RWPE2 (cell line): ENCODE results near the gene ZNF322.

ENCODE experiments used
- ATAC-seq: fragments of 200-7000 bp; cut with Tn5 transposase; 3 replicates; pipeline ENCODE4 v1.9.1; 2021; ENCODE audit warnings: low read depth
- DNase-seq: peaks from one replicate; pipeline ENCODE4 v3.0.0-alpha.2; 2020; ENCODE audit warnings: low spot score
- H3K27ac ChIP-seq: fragments of 450-650 bp; 2 replicates; pipeline ENCODE4 v1.5.1; 2017; ENCODE audit warnings: mild to moderate bottlenecking; ENCODE audit not compliant: poor library complexity, severe bottlenecking
- H3K27me3 ChIP-seq: fragments of 250-450 bp; sonication (Bioruptor Pico); 2 replicates; pipeline ENCODE4 v1.5.1; 2021; ENCODE audit warnings: mild to moderate bottlenecking, moderate library complexity; ENCODE audit not compliant: insufficient read depth, poor library complexity, severe bottlenecking
- H3K36me3 ChIP-seq: fragments of 250-450 bp; sonication (Bioruptor Pico); 2 replicates; pipeline ENCODE4 v1.5.1; 2020; ENCODE audit warnings: low read depth, mild to moderate bottlenecking, moderate library complexity
- H3K4me1 ChIP-seq: fragments of 250-450 bp; sonication (Bioruptor Pico); 2 replicates; pipeline ENCODE4 v1.5.1; 2021; ENCODE audit warnings: mild to moderate bottlenecking, moderate library complexity; ENCODE audit not compliant: insufficient read depth, poor library complexity, severe bottlenecking
- H3K4me3 ChIP-seq: fragments of 250-450 bp; sonication (Bioruptor Pico); 2 replicates; pipeline ENCODE4 v1.5.1; 2021; ENCODE audit warnings: mild to moderate bottlenecking, moderate library complexity; ENCODE audit not compliant: severe bottlenecking
- H3K9me3 ChIP-seq: fragments of 250-450 bp; sonication (Bioruptor Pico); 2 replicates; pipeline ENCODE4 v1.5.1; 2021; ENCODE audit warnings: mild to moderate bottlenecking, moderate library complexity; ENCODE audit not compliant: severe bottlenecking
- TF ChIP-seq, protein P1 (sequence below): fragments of 450-650 bp; IDR thresholded peaks from one replicate; pipeline ENCODE4 v1.5.1; 2017; ENCODE audit warnings: mild to moderate bottlenecking, moderate library complexity; ENCODE audit not compliant: poor library complexity, severe bottlenecking

Gene ZNF322

DNA sequence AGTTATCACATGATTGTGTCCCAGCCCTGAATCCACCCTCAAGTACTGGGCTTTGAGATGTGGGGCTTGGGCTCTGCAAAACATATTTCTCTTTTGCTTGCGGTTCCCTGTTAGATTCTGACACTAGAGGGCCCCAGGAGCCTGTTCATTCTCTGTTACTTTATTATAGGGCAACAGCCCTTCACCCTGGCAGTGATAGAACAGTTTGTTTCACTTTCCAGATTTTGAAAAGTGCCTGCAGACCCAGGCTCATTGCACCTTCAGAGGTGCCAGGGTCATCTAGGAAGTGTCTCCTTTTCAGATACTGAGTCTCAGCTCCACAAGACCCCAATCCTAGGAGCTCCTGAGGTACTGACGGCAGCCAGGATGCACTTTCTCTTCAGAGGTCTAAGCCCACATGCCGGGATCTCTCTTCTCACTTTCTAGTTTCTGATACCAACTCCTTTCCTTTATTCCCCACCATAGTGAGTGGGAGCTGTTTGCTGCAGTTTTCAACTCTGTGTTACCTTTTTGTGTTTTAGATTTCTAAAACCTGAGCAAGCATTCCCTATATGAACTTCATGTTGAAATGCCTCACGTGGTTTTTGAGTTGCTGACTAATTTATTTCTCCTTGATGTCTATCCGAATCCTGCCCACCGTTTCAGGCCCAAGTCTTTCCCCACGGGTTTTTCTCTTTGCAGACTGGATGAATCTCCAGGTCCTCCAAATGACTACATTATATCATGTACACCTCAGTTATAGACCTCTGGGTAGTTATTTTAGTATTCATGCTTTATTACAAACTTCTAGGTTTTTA lies 51.9 kb downstream of the ZNF322 start:
- H3K4me1 ChIP-seq: peaks cover 3% of the 10 kb centered on the region
- ATAC-seq: peak; percentile 91
- no peaks in the 10 kb centered on the region for H3K9me3 ChIP-seq
- TF ChIP-seq, protein P1, sequence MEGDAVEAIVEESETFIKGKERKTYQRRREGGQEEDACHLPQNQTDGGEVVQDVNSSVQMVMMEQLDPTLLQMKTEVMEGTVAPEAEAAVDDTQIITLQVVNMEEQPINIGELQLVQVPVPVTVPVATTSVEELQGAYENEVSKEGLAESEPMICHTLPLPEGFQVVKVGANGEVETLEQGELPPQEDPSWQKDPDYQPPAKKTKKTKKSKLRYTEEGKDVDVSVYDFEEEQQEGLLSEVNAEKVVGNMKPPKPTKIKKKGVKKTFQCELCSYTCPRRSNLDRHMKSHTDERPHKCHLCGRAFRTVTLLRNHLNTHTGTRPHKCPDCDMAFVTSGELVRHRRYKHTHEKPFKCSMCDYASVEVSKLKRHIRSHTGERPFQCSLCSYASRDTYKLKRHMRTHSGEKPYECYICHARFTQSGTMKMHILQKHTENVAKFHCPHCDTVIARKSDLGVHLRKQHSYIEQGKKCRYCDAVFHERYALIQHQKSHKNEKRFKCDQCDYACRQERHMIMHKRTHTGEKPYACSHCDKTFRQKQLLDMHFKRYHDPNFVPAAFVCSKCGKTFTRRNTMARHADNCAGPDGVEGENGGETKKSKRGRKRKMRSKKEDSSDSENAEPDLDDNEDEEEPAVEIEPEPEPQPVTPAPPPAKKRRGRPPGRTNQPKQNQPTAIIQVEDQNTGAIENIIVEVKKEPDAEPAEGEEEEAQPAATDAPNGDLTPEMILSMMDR: peak; percentile 90
- H3K27me3 ChIP-seq: no peaks in the 10 kb centered on the region
- no peaks in the 10 kb centered on the region for H3K36me3 ChIP-seq
- peak overlapping the region; percentile 17 for H3K4me3 ChIP-seq
- no peak for DNase-seq
- H3K27ac ChIP-seq: no peak overlapping the region

DNA sequence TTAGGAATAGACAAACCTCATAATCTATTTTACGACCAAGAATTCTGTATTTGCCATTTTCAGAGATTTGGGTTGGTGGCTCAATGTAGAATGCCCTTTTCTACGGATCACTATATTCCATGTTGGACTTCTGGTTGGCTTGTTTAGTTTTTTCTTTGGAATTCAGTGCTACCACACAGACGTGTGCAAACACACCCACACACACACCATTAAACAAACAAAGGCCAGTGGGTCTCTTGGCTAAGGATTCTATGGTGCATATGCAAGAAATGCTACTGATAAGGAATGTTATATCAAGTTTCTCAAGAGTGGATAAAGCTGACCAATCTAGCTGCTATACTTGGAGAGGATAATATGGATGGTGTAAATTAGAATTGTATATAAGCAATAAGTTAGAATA lies 54.7 kb downstream of the ZNF322 start:
- no peaks in the 10 kb centered on the region for H3K27me3 ChIP-seq
- H3K4me3 ChIP-seq: no peak overlapping the region
- DNase-seq: no peak
- peaks cover 3% of the 10 kb centered on the region for H3K4me1 ChIP-seq
- H3K9me3 ChIP-seq: no peaks in the 10 kb centered on the region
- no peak overlapping the region for H3K27ac ChIP-seq
- ATAC-seq: no peak
- H3K36me3 ChIP-seq: no peaks in the 10 kb centered on the region
- TF ChIP-seq, protein P1: no peak

DNA sequence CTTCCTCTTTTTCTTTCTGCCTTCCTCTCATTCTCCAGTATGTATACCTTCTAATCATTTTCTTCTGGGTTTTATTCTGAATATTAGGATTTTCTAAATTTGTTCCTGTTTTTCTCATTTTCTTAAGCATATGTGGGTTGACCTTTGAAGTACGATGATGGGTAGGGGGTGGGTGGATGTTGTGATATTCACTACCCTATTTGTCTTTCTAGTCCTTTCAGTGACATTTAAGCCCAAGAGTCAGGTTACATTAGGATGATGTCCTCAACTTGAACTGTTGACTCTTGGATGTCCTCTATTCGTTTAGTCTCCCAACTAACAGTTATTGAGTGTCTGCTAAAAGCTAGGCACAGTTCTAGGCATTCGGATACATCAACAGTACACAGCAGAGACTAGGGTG lies 55.5 kb downstream of the ZNF322 start:
- H3K36me3 ChIP-seq: peaks cover 4% of the 10 kb centered on the region
- H3K4me1 ChIP-seq: peaks cover 3% of the 10 kb centered on the region
- no peak overlapping the region for H3K4me3 ChIP-seq
- ATAC-seq (no peak), DNase-seq (no peak)
- TF ChIP-seq, protein P1: no peak
- no peaks in the 10 kb centered on the region for H3K27me3 ChIP-seq
- H3K27ac ChIP-seq: no peak overlapping the region
- no peaks in the 10 kb centered on the region for H3K9me3 ChIP-seq

DNA sequence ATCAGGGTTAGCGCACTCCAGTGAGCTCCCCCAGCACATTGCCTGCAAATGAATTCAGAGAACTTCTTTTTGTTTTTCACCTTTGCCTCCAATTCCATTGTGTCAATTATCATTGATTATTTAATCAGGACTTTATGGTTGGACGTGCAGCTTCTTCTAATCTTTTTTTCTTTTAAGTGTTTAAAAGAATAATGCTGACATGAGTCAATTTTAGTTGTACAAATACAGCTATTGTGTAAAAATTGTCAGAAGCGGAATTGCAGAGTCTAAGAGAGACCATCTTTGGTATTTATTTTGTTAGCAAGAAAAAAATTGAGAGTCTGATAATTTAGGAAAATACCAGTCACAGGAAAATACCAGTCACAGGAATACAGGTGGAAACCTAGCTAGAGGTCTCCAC lies 57.3 kb downstream of the ZNF322 start:
- Histone ChIP-seq H3K27ac (no peak overlapping the region), H3K4me3 (no peak overlapping the region), H3K9me3 (no peaks in the 10 kb centered on the region), H3K36me3 (peaks cover 15% of the 10 kb centered on the region), H3K27me3 (no peaks in the 10 kb centered on the region), H3K4me1 (no peaks in the 10 kb centered on the region)
- ATAC-seq (no peak), DNase-seq (no peak)
- TF ChIP-seq, protein P1: no peak

DNA sequence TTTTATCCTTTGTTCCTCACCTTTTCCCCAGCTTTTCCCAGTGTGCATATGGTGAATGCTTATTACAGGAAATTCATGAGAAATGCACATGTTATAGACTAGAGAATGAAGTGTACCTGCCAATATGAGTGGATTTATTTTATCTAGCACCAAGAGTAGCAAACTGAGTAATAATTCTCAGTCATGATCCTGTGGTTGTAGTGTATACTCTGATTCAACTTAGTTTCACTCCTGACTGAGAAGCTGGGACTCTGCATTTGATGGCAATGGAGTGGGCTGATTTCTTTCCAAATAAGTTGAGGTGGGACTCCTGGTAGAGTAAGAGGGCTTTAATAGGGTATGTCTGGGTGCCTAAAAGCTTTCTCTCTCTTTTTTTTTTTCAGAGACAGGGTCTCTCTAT lies 58.8 kb downstream of the ZNF322 start:
- TF ChIP-seq, protein P1: no peak
- no peaks in the 10 kb centered on the region for H3K9me3 ChIP-seq
- no peaks in the 10 kb centered on the region for H3K27me3 ChIP-seq
- H3K27ac ChIP-seq: no peak overlapping the region
- H3K4me1 ChIP-seq: no peaks in the 10 kb centered on the region
- H3K4me3 ChIP-seq: no peak overlapping the region
- ATAC-seq: no peak
- H3K36me3 ChIP-seq: peaks cover 15% of the 10 kb centered on the region
- no peak for DNase-seq
